ENCODE data around the gene ANKRD34C.
A peak's percentile ranks its signal among the peaks of the same experiment; 100 is the strongest.
"Not testable (repeated sequence)": the region's sequence is repeated elsewhere in the genome, so short reads cannot be mapped to it uniquely, and the experiment has no call there.

The ANKRD34C gene

GRCh38 chr15:79310985-79311900 is 28.7 kb downstream of the ANKRD34C start, which contains the start of gene TMED3:
Gene TMED3, plus strand, starts transcription at chr15:79311112. Its CDS starts 138 bp downstream, at chr15:79311250.
- peak; percentile 100 for DNase-seq (ENCODE audit: low spot score)

DNA sequence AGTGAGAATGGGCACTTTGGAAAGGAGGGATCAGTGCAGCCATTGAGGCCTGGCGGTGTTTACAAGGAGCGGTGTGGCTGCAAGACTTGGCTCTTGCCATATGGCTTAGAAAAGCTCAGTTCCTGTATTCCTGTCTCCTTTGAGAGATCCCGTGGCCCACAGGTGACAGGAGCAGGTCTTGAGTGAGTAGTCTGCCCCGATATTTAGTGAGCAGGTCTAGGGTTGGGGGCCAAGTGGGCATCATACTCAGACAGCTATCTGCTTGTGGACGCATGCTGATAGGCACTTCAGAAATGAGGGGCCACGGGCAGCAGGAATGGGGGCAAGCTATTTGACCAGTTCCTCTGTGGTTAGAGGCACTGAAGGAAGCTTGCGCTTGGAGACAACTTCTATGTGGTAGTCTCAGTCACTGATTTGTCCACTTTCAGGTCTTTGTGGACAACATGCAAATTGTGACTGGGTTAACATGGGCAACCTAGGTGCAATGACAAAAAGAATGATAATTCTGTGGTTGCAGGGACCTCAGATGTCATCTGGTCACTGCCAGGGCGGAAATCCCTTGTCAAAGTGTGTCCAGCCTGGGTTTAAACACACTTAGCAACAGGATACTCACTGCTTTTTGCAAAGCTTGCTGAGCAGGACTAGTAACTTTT is 29.5 kb downstream of the ANKRD34C start:
- DNase-seq (ENCODE audit: low spot score): no peak

DNA sequence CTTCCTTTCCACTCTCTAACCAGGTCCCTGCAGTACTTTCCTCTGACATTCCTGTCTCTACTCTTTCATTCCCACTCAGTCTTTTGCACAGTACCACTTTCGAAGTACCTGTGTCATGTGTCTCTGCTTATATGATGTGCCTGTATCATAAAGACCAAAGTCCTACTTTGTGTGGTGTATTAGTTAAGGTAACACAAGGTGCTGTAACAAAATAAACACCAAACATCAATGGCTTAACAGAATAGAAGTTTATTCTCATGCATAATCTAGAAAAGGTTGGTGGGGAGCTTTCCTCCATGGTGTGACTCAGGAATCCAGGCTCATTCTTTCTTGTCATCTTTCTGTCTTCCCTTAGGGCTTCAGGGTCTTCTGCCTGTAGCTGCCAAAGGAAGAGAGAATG is 31.7 kb downstream of the ANKRD34C start:
- no peak for DNase-seq (ENCODE audit: low spot score)

DNA sequence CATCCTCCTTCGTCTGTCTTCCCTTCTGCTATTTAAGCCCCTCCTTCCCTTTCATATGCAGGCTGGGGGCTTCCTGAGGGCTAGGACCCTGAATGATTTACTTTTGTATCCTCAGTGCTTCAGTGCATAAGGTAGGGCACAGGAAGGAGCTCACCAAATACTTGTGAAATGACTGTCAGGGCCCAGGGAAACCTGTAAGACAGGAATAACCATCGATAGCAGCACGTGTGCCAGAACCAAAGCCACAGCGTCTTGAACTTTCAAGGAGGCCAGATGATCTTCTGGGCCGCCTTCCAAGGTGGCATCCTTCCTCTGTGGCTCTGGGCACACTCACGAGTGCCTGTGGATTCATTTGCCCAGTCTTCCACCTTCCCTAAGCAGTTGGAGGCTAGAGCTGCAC is 32.3 kb downstream of the ANKRD34C start:
- DNase-seq (ENCODE audit: low spot score): no peak

GRCh38 chr15:79315623-79316328 is 33.3 kb downstream of the ANKRD34C start:
- no peak for DNase-seq (ENCODE audit: low spot score)

DNA sequence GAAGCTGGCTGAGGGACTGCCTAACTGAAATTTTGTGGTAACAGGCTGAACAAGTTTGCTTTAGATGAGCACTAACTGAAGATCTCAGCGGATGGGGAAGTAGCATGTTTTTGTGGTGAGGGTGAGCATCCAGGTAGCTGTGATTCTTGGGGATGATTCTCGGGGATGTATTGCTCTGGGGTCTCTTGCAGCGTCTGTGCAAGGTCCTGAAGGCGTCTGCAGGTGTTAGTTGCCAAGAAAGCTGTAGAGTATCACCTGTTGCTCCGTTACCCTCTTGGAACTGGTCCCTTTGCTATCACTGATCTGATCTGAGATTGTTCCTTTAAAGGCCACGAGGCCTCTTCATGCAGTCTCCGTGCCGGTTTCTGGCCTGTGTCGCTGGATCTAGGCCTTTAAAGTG is 34.3 kb downstream of the ANKRD34C start:
- DNase-seq (ENCODE audit: low spot score): no peak

GRCh38 chr15:79319973-79320372 is 37.5 kb downstream of the ANKRD34C start:
- DNase-seq (ENCODE audit: low spot score): not testable (repeated sequence)

DNA sequence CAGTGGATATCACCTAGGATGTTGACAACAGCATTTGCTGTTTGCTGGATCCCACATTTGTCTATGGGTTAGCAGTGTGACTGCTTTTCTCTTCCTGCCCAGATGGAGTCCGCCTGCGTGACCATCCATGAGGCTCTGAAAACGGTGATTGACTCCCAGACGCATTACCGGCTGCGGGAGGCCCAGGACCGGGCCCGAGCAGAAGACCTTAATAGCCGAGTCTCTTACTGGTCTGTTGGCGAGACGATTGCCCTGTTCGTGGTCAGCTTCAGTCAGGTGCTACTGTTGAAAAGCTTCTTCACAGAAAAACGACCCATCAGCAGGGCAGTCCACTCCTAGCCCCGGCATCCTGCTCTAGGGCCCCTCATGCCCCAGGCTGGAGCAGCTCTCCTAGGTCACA is 39.4 kb downstream of the ANKRD34C start:
- no peak for DNase-seq (ENCODE audit: low spot score)

GRCh38 chr15:79322306-79322705 is 39.8 kb downstream of the ANKRD34C start:
- DNase-seq (ENCODE audit: low spot score): no peak

GRCh38 chr15:79322945-79323344 is 40.4 kb downstream of the ANKRD34C start:
- DNase-seq (ENCODE audit: low spot score): no peak

DNA sequence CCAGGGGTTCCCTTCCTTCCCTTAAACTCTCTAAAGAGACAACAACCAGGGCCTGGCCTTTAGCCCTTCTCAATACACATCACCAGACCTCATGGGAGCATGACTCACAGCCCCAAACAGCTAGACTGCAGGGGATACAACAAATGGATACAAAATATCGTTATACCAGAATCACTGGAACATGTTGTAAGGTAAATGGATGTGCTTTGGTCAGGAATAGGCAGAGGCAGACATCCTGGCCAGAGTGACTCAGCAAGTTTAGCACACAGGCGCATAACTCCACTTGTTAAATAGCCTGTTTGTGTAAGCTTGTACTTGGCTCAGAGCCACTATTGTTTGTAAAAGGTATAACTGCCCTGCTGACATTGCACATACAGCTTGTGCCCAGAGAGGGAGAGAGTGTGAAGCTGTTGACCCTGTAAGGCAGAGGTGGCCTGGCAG is 46.7 kb downstream of the ANKRD34C start:
- DNase-seq (ENCODE audit: low spot score): peak; percentile 65
